ENCODE data around the gene FRMD4A. TPM values are rescaled to one million over a fixed set of nuclear protein-coding genes. Genes with fewer than 3 reads are reported as not detected.

FRMD4A gene
- total RNA-seq, 1 donor from 2014 or later, result 20.2 TPM

DNA sequence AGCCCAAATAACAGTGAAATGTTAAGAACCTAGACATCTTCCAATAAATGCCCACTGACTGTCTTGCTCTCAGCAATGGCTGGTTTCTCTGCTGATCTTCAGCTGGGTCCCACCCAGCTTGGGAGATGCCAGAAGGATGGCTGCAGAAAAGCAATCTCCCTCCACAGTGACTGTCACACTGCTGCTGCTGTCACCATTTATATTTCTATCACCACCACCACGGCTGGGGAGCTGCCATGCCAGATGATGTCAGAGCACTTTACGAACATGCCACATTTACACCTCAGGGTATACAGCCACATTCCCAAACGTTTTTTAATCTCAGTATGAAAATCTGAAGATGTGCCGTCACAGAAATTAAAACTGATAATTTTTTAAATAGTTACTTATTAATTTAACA is 29.8 kb upstream of the FRMD4A start:
- no peak for TF ChIP-seq EZH2 (IDR thresholded peaks at IDR 0.05)
- TF ChIP-seq, protein P1, sequence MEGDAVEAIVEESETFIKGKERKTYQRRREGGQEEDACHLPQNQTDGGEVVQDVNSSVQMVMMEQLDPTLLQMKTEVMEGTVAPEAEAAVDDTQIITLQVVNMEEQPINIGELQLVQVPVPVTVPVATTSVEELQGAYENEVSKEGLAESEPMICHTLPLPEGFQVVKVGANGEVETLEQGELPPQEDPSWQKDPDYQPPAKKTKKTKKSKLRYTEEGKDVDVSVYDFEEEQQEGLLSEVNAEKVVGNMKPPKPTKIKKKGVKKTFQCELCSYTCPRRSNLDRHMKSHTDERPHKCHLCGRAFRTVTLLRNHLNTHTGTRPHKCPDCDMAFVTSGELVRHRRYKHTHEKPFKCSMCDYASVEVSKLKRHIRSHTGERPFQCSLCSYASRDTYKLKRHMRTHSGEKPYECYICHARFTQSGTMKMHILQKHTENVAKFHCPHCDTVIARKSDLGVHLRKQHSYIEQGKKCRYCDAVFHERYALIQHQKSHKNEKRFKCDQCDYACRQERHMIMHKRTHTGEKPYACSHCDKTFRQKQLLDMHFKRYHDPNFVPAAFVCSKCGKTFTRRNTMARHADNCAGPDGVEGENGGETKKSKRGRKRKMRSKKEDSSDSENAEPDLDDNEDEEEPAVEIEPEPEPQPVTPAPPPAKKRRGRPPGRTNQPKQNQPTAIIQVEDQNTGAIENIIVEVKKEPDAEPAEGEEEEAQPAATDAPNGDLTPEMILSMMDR (IDR thresholded peaks at IDR 0.05), result no peak
- TF ChIP-seq EZH2phosphoT487 (IDR thresholded peaks at IDR 0.05), result no peak
- Histone ChIP-seq H2AFZ (replicated peaks) (no peak overlapping the region), H3K9ac (no peak overlapping the region), H3F3A (ENCODE audit: low read depth) (no peaks in the 10 kb centered on the region), H3K4me2 (no peak overlapping the region), H3K27me3 (no peaks in the 10 kb centered on the region), H3K4me1 (no peaks in the 10 kb centered on the region), H3K9me3 (ENCODE audit: low read depth) (no peaks in the 10 kb centered on the region), H3K79me2 (ENCODE audit: low read depth) (no peaks in the 10 kb centered on the region), H3K36me3 (no peaks in the 10 kb centered on the region), H4K20me1 (ENCODE audit: low read depth) (no peaks in the 10 kb centered on the region), H3K4me3 (no peak overlapping the region), H3K27ac (no peak overlapping the region)
- Mint-ChIP-seq H3K27me3 (ENCODE audit: insufficient read depth, low read depth) (peaks cover 7% of the 10 kb centered on the region), H3K4me1 (peaks cover 10% of the 10 kb centered on the region), H3K36me3 (no peaks in the 10 kb centered on the region), H3K9me3 (no peaks in the 10 kb centered on the region), H3K4me3 (no peak overlapping the region), H3K27ac (no peak overlapping the region)
- no peak for DNase-seq (ENCODE audit: low spot score)

- H4K20me1 ChIP-seq (ENCODE audit: low read depth), result no peaks in the 10 kb centered on the region
- DNase-seq (ENCODE audit: low spot score), result no peak
- H3K27ac Mint-ChIP-seq, result peak overlapping the region; percentile 86
These were observed 28.3 kb upstream of the FRMD4A start for GRCh38 chr10:14358886-14359573.

GRCh38 chr10:14356921-14357320 is 26.2 kb upstream of the FRMD4A start:
- H3K27ac ChIP-seq, result no peak overlapping the region
- H3K79me2 ChIP-seq (ENCODE audit: low read depth), result no peaks in the 10 kb centered on the region
- no peaks in the 10 kb centered on the region for H3K9me3 Mint-ChIP-seq
- peaks cover 16% of the 10 kb centered on the region for H3K4me1 Mint-ChIP-seq
- no peak overlapping the region for H3K27ac Mint-ChIP-seq
- no peaks in the 10 kb centered on the region for H3K27me3 ChIP-seq
- TF ChIP-seq EZH2phosphoT487 (IDR thresholded peaks at IDR 0.05) (no peak), EZH2 (IDR thresholded peaks at IDR 0.05) (no peak)
- TF ChIP-seq, protein P1 (IDR thresholded peaks at IDR 0.05), result no peak
- no peaks in the 10 kb centered on the region for H4K20me1 ChIP-seq (ENCODE audit: low read depth)
- no peak overlapping the region for H3K4me2 ChIP-seq
- H2AFZ ChIP-seq (replicated peaks), result no peak overlapping the region
- no peaks in the 10 kb centered on the region for H3K36me3 Mint-ChIP-seq
- no peaks in the 10 kb centered on the region for H3K36me3 ChIP-seq
- peaks cover 8% of the 10 kb centered on the region for H3K27me3 Mint-ChIP-seq (ENCODE audit: insufficient read depth, low read depth)
- H3K4me3 Mint-ChIP-seq, result no peak overlapping the region
- no peaks in the 10 kb centered on the region for H3K9me3 ChIP-seq (ENCODE audit: low read depth)
- no peak overlapping the region for H3K4me3 ChIP-seq
- no peaks in the 10 kb centered on the region for H3F3A ChIP-seq (ENCODE audit: low read depth)
- no peaks in the 10 kb centered on the region for H3K4me1 ChIP-seq
- H3K9ac ChIP-seq, result no peak overlapping the region
- no peak for DNase-seq (ENCODE audit: low spot score)

More at GRCh38 chr10:14358886-14359573, 28.3 kb upstream of the FRMD4A start:
- no peak overlapping the region for H3K4me3 ChIP-seq
- Mint-ChIP-seq H3K9me3 (no peaks in the 10 kb centered on the region), H3K4me3 (no peak overlapping the region), H3K4me1 (peaks cover 19% of the 10 kb centered on the region), H3K27me3 (ENCODE audit: insufficient read depth, low read depth) (peaks cover 7% of the 10 kb centered on the region), H3K36me3 (no peaks in the 10 kb centered on the region)
- H3K27ac ChIP-seq, result no peak overlapping the region
- H3K27me3 ChIP-seq, result no peaks in the 10 kb centered on the region
- H3K36me3 ChIP-seq, result no peaks in the 10 kb centered on the region
- no peak overlapping the region for H2AFZ ChIP-seq (replicated peaks)
- no peak overlapping the region for H3K4me2 ChIP-seq
- TF ChIP-seq, protein P1 (IDR thresholded peaks at IDR 0.05), result no peak
- TF ChIP-seq EZH2 (IDR thresholded peaks at IDR 0.05) (no peak), EZH2phosphoT487 (IDR thresholded peaks at IDR 0.05) (no peak)
- no peaks in the 10 kb centered on the region for H3F3A ChIP-seq (ENCODE audit: low read depth)
- no peaks in the 10 kb centered on the region for H3K9me3 ChIP-seq (ENCODE audit: low read depth)
- H3K9ac ChIP-seq, result no peak overlapping the region
- no peaks in the 10 kb centered on the region for H3K79me2 ChIP-seq (ENCODE audit: low read depth)
- H3K4me1 ChIP-seq, result no peaks in the 10 kb centered on the region

Data from neural progenitor cell (in vitro differentiated cells).